Ishikawa (cell line): ENCODE data around the gene FSD2.

Experiments used
- CEBPB ChIP-seq: IDR thresholded peaks from 2 replicates; pipeline ENCODE4 v1.6.1; 2012
- CREB1 ChIP-seq: IDR thresholded peaks from 2 replicates; pipeline ENCODE4 v1.6.1; 2012; ENCODE audit warnings: low read depth
- EGR1 ChIP-seq: IDR thresholded peaks from 2 replicates; pipeline ENCODE4 v1.6.1; 2012
- EP300 ChIP-seq: IDR thresholded peaks from 2 replicates; pipeline ENCODE4 v1.6.1; 2012; ENCODE audit warnings: borderline replicate concordance
- FOXM1 ChIP-seq: IDR thresholded peaks from 2 replicates; pipeline ENCODE4 v1.6.1; 2012; ENCODE audit warnings: low read depth, borderline replicate concordance
- MAX ChIP-seq: IDR thresholded peaks from 2 replicates; pipeline ENCODE4 v1.6.1; 2012
- NFIC ChIP-seq: IDR thresholded peaks from 2 replicates; pipeline ENCODE4 v1.6.1; 2012
- RAD21 ChIP-seq: IDR thresholded peaks from 2 replicates; pipeline ENCODE4 v1.6.1; 2012; ENCODE audit warnings: low read depth
- TAF1 ChIP-seq: IDR thresholded peaks from 2 replicates; pipeline ENCODE4 v1.6.1; 2012; ENCODE audit warnings: low read depth, mild to moderate bottlenecking
- TCF12 ChIP-seq: IDR thresholded peaks from 2 replicates; pipeline ENCODE4 v1.6.1; 2012; ENCODE audit warnings: low read depth
- TEAD4 ChIP-seq: IDR thresholded peaks from 2 replicates; pipeline ENCODE4 v1.6.1; 2012
- USF1 ChIP-seq: IDR thresholded peaks from 2 replicates; pipeline ENCODE4 v1.6.1; 2012
- YY1 ChIP-seq: IDR thresholded peaks from 2 replicates; pipeline ENCODE4 v1.6.1; 2012; ENCODE audit warnings: low read depth
- ZBTB7A ChIP-seq: IDR thresholded peaks from 2 replicates; pipeline ENCODE4 v1.6.1; 2012; ENCODE audit warnings: low read depth
- TF ChIP-seq, protein P1 (sequence below): IDR thresholded peaks from 2 replicates; pipeline ENCODE4 v1.6.1; 2012; ENCODE audit warnings: low read depth, mild to moderate bottlenecking

The FSD2 gene

DNA sequence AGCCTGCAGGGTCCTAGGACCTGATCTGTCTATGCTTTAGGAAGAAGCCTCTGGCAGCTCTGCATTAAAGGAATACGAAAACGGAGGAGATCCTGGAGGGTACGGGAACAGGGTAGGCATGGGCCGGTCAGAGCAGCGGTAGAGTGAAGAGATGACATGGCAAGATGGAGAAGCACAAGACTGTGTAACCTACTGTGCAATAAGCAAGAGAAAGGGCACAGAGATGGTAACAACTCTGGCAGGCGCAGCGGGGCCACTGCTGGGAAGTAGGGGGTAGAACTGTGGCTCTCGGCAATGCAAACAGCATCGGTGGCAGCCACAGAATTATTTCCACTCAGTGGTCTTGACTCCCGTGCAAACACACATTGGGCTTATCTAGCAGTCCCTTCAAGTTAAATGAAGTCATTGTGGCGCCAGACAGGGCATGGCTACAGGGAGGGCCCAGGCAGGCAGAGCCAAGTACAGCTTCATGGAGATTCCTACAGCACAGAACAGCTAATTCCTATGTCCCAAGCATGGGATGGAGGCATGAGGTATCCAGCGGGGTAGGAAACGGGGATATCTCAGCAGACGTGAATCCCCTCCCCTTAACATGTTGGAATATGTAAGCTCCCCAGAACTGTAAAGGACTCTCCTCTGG is 32.3 kb upstream of the FSD2 start:
- TF ChIP-seq TEAD4 (no peak), CEBPB (no peak), EP300 (no peak), TCF12 (no peak), ZBTB7A (no peak), USF1 (no peak), CREB1 (no peak), YY1 (no peak), NFIC (no peak), FOXM1 (no peak), RAD21 (no peak), MAX (no peak), TAF1 (no peak), EGR1 (no peak)
- TF ChIP-seq, protein P1, sequence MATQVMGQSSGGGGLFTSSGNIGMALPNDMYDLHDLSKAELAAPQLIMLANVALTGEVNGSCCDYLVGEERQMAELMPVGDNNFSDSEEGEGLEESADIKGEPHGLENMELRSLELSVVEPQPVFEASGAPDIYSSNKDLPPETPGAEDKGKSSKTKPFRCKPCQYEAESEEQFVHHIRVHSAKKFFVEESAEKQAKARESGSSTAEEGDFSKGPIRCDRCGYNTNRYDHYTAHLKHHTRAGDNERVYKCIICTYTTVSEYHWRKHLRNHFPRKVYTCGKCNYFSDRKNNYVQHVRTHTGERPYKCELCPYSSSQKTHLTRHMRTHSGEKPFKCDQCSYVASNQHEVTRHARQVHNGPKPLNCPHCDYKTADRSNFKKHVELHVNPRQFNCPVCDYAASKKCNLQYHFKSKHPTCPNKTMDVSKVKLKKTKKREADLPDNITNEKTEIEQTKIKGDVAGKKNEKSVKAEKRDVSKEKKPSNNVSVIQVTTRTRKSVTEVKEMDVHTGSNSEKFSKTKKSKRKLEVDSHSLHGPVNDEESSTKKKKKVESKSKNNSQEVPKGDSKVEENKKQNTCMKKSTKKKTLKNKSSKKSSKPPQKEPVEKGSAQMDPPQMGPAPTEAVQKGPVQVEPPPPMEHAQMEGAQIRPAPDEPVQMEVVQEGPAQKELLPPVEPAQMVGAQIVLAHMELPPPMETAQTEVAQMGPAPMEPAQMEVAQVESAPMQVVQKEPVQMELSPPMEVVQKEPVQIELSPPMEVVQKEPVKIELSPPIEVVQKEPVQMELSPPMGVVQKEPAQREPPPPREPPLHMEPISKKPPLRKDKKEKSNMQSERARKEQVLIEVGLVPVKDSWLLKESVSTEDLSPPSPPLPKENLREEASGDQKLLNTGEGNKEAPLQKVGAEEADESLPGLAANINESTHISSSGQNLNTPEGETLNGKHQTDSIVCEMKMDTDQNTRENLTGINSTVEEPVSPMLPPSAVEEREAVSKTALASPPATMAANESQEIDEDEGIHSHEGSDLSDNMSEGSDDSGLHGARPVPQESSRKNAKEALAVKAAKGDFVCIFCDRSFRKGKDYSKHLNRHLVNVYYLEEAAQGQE = no peak

DNA sequence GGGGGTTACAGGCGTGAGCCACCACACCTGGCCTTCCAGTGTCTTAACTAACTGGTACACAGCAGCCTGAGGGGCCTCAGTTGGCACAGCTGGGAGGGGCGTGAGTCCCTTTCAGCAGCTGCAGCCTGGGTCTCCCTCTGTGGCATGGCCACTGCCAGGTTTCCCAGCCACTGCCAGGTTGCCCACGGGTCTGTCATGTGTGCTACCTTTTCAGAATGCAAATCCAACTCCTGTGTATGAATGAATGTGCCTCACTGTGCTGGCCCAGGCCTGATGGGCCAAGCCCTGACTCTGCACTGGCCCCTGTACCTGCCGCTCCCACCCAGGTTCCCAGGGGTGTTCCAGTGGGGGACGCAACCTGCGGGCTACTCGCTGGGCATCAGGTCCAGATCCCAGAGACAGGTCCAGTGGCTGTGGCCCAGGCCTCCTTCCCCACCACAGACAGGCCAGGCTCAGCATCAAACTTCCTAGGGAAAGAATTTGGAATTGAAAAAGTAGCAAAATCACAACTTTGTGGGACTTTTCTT is 29.6 kb upstream of the FSD2 start:
- TF ChIP-seq EP300 (no peak), CEBPB (no peak), TEAD4 (no peak), ZBTB7A (no peak), FOXM1 (no peak), MAX (no peak), CREB1 (no peak), EGR1 (no peak), YY1 (no peak), USF1 (no peak), RAD21 (no peak), TCF12 (no peak), NFIC (no peak), TAF1 (no peak)
- TF ChIP-seq, protein P1 = no peak

DNA sequence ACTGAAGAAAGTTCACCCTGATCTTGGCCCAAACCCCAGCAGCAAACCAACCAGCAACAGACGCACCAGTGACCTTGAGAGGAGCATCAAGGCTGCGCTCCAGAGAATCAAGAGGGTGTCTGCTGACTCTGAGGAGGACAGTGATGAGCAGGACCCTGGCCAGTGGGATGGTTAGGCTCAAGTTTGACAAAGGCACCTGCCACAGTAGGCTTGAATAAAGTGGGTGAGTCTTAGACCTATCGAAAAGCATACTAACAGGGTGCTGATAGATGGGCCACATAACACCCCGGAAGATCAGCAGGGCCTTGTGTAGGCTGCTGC is 27.5 kb upstream of the FSD2 start:
- TF ChIP-seq TEAD4 (no peak), FOXM1 (no peak), RAD21 (no peak)

GRCh38 chr15:82832601-82833361 is 26.9 kb upstream of the FSD2 start:
- TF ChIP-seq ZBTB7A (no peak), TCF12 (no peak), TEAD4 (no peak), USF1 (no peak), YY1 (no peak), TAF1 (no peak)
- TF ChIP-seq, protein P1 = no peak
